Mammary epithelial cell (primary cell): ENCODE data around the gene MS4A3.

Experiments
- CTCF ChIP-seq, 2 donors: IDR thresholded peaks in 1 of 2; conservative IDR thresholded peaks in 1 of 2; 2 replicates each; pipeline ENCODE4 v1.5.1; 2011 to 2012; ENCODE audit warnings: inconsistent platforms in 2 of 2, low read length in 2 of 2, mild to moderate bottlenecking in 2 of 2, control low read depth in 1 of 2, low read depth in 1 of 2; ENCODE audit not compliant: insufficient read depth in 1 of 2; ENCODE audit errors: extremely low read depth in 1 of 2
- EZH2 ChIP-seq: IDR thresholded peaks from 2 replicates; pipeline ENCODE4 v1.6.1; 2012; ENCODE audit warnings: low read length, inconsistent platforms, borderline replicate concordance

- TF ChIP-seq CTCF (conservative IDR thresholded peaks at IDR 0.05 in 1 of 2, IDR thresholded peaks at IDR 0.05 in 1 of 2; ENCODE audit: extremely low read depth in 1 of 2, insufficient read depth in 1 of 2, low read depth in 1 of 2, low read length in 2 of 2) (no peak), EZH2 (no peak)
These were observed 22.3 kb downstream of the MS4A3 start for GRCh38 chr11:60078745-60079144.
